ENCODE measurements around the gene UBASH3A. TPM values are rescaled to one million over a fixed set of nuclear protein-coding genes. Genes with fewer than 3 reads are reported as not detected.

The UBASH3A gene
- total RNA-seq, 2 experiments from 2014 or later = 59.7 to 60.8 TPM

- no peaks in the 10 kb centered on the region for H3K36me3 ChIP-seq (ENCODE audit: insufficient read depth, low read length)
- peaks cover 37% of the 10 kb centered on the region for H3K4me1 ChIP-seq (ENCODE audit: insufficient read depth, low read length)
- H3K9me3 Mint-ChIP-seq = no peaks in the 10 kb centered on the region
- intact Hi-C loops (cut with DNase I, micrococcal nuclease) = loop anchor here in 1 of 2 experiments (5.0 kb wide), 1 partner anchor 34 kb away; no protein-coding TSS in a partner anchor
- peaks cover 63% of the 10 kb centered on the region for H3K4me1 Mint-ChIP-seq (ENCODE audit: low read depth)
- no peaks in the 10 kb centered on the region for H3K27me3 ChIP-seq (ENCODE audit: control insufficient read depth in 1 of 2, insufficient read depth in 2 of 2, low read length in 2 of 2)
- H3K4me3 Mint-ChIP-seq = peak overlapping the region; percentile 64
- DNase-seq = peak in 4 of 14 experiments; percentile 53 to 66 (median 58)
- no peaks in the 10 kb centered on the region for H3K36me3 Mint-ChIP-seq (ENCODE audit: low read depth)
- ChIA-PET POLR2A (interaction anchor here (0.6 to 4.1 kb wide), 10 partner anchors 10 to 134 kb away, joined by 3 to 58 read pairs (median 4); partner anchors contain the start of gene UBASH3A), CTCF (interaction anchor here (1.0 to 1.6 kb wide), 5 partner anchors 11 to 55 kb away, joined by 3 to 6 read pairs (median 4); no protein-coding TSS in a partner anchor)
- peak; percentile 90 for ATAC-seq (ENCODE audit: poor library complexity)
- H3K27ac ChIP-seq (ENCODE audit: low read depth in 1 of 2, low read length in 2 of 2) = no peak overlapping the region
- H3K27me3 Mint-ChIP-seq = no peaks in the 10 kb centered on the region
- peak overlapping the region; percentile 17 for H3K4me3 ChIP-seq (ENCODE audit: low read length)
- TF ChIP-seq CTCF (IDR thresholded peaks at IDR 0.05) = no peak
- H3K9me3 ChIP-seq (ENCODE audit: control insufficient read depth in 1 of 2, insufficient read depth in 1 of 2, low read length in 2 of 2) = no peaks in the 10 kb centered on the region
- peak overlapping the region; percentile 52 for H3K27ac Mint-ChIP-seq
Observed at GRCh38 chr21:42392731-42393442, 10.8 kb upstream of the UBASH3A start.

DNA sequence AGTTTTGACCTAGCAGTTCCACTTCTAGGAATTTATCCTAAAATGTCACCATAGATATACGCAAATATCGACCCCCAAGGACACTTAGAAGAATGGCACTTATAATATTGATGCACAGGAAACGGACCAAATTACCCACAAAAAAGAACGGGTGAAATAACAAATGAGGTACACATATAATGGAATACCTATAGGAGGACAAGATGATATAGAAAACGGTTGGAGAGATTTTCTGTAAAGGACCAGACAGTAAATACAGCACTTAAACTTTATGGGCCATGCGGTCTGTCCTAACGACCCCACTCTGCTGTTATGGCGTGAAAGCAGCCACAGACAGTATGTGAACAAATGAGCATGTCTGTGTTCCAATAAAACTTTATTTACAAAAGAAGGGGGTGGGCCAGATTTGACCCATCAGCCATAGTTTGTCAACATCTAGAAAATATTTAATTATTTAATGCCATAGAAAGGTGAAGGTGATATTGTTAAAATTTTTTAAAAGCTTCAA is 10.2 kb upstream of the UBASH3A start:
- peaks cover 69% of the 10 kb centered on the region for H3K4me1 Mint-ChIP-seq (ENCODE audit: low read depth)
- H3K4me3 Mint-ChIP-seq = peak overlapping the region; percentile 64
- ChIA-PET CTCF (interaction anchor here (1.0 to 1.4 kb wide), 3 partner anchors 12 to 56 kb away, joined by 3 to 6 read pairs (median 4); no protein-coding TSS in a partner anchor), POLR2A (interaction anchor here (0.6 to 4.1 kb wide), 11 partner anchors 10 to 135 kb away, joined by 3 to 58 read pairs (median 3); partner anchors contain the start of gene UBASH3A)
- H3K27me3 ChIP-seq (ENCODE audit: control insufficient read depth in 1 of 2, insufficient read depth in 2 of 2, low read length in 2 of 2) = no peaks in the 10 kb centered on the region
- no peaks in the 10 kb centered on the region for H3K36me3 Mint-ChIP-seq (ENCODE audit: low read depth)
- no peaks in the 10 kb centered on the region for H3K9me3 Mint-ChIP-seq
- peak overlapping the region; percentile 52 for H3K27ac Mint-ChIP-seq
- ATAC-seq (ENCODE audit: poor library complexity) (peak; percentile 4), DNase-seq (no peak)
- H3K4me3 ChIP-seq (ENCODE audit: low read length) = peak overlapping the region; percentile 17
- intact Hi-C loops (cut with DNase I, micrococcal nuclease) = loop anchor here in 1 of 2 experiments (5.0 kb wide), 1 partner anchor 34 kb away; no protein-coding TSS in a partner anchor
- H3K4me1 ChIP-seq (ENCODE audit: insufficient read depth, low read length) = peaks cover 40% of the 10 kb centered on the region
- H3K27me3 Mint-ChIP-seq = no peaks in the 10 kb centered on the region
- no peak overlapping the region for H3K27ac ChIP-seq (ENCODE audit: low read depth in 1 of 2, low read length in 2 of 2)
- H3K9me3 ChIP-seq (ENCODE audit: control insufficient read depth in 1 of 2, insufficient read depth in 1 of 2, low read length in 2 of 2) = no peaks in the 10 kb centered on the region
- H3K36me3 ChIP-seq (ENCODE audit: insufficient read depth, low read length) = no peaks in the 10 kb centered on the region
- TF ChIP-seq CTCF (IDR thresholded peaks at IDR 0.05) = no peak

GRCh38 chr21:42395302-42395701 is 8.4 kb upstream of the UBASH3A start:
- ATAC-seq (ENCODE audit: poor library complexity) (no peak), DNase-seq (no peak)
- Mint-ChIP-seq H3K27ac (no peak overlapping the region), H3K27me3 (no peaks in the 10 kb centered on the region), H3K9me3 (no peaks in the 10 kb centered on the region), H3K4me1 (ENCODE audit: low read depth) (peaks cover 66% of the 10 kb centered on the region), H3K36me3 (ENCODE audit: low read depth) (no peaks in the 10 kb centered on the region), H3K4me3 (no peak overlapping the region)
- no peak overlapping the region for H3K27ac ChIP-seq (ENCODE audit: low read depth in 1 of 2, low read length in 2 of 2)
- ChIA-PET CTCF (no interaction called here), POLR2A (interaction anchor here (4.1 kb wide), 1 partner anchor 8 kb away, joined by 58 read pairs; the partner anchor contains the start of gene UBASH3A)
- intact Hi-C loops (cut with DNase I, micrococcal nuclease) = loop anchor here in 1 of 2 experiments (5.0 kb wide), 1 partner anchor 42 kb away; no protein-coding TSS in a partner anchor
- no peaks in the 10 kb centered on the region for H3K9me3 ChIP-seq (ENCODE audit: control insufficient read depth in 1 of 2, insufficient read depth in 1 of 2, low read length in 2 of 2)
- no peak for TF ChIP-seq CTCF (IDR thresholded peaks at IDR 0.05)
- no peaks in the 10 kb centered on the region for H3K27me3 ChIP-seq (ENCODE audit: control insufficient read depth in 1 of 2, insufficient read depth in 2 of 2, low read length in 2 of 2)
- no peak overlapping the region for H3K4me3 ChIP-seq (ENCODE audit: low read length)
- peaks cover 36% of the 10 kb centered on the region for H3K4me1 ChIP-seq (ENCODE audit: insufficient read depth, low read length)
- no peaks in the 10 kb centered on the region for H3K36me3 ChIP-seq (ENCODE audit: insufficient read depth, low read length)

All from CD4-positive, alpha-beta T cell (primary cell).